Astrocyte (in vitro differentiated cells and primary cell): ENCODE measurements around the gene CACNA1D. TPM values are rescaled to one million over a fixed set of nuclear protein-coding genes. Genes with fewer than 3 reads are reported as not detected.

Source experiments
- DNase-seq: peaks from one replicate; pipeline ENCODE4 v3.0.0-alpha.2; 2010; ENCODE audit warnings: low read depth
- FAIRE-seq: peaks from 2 replicates; lab custom pipeline; 2011; peaks lifted over from hg19 to GRCh38; lab: Jason Lieb, UNC
- H2AFZ ChIP-seq: 2 replicates; pipeline ENCODE4 v1.6.0; 2012; ENCODE audit warnings: low read depth, low read length, inconsistent platforms
- H3K27ac ChIP-seq: 2 replicates; pipeline ENCODE4 v1.5.1; 2011; ENCODE audit warnings: low read depth, low read length, inconsistent platforms
- H3K27me3 ChIP-seq: 2 replicates; pipeline ENCODE4 v1.6.0; 2011; ENCODE audit warnings: low read length, inconsistent platforms; ENCODE audit not compliant: insufficient read depth
- H3K36me3 ChIP-seq: 2 replicates; pipeline ENCODE4 v1.5.1; 2011; ENCODE audit warnings: low read length, inconsistent platforms; ENCODE audit not compliant: insufficient read depth
- H3K4me1 ChIP-seq: 2 replicates; pipeline ENCODE4 v1.5.1; 2011; ENCODE audit warnings: low read length, inconsistent platforms; ENCODE audit not compliant: insufficient read depth
- H3K4me2 ChIP-seq: 2 replicates; pipeline ENCODE4 v1.6.0; 2012; ENCODE audit warnings: low read length, inconsistent platforms
- H3K4me3 ChIP-seq: 2 replicates; pipeline ENCODE4 v1.5.1; 2011; ENCODE audit warnings: low read depth, mild to moderate bottlenecking, low read length, inconsistent platforms; ENCODE audit not compliant: insufficient read depth
- H3K79me2 ChIP-seq: 2 replicates; pipeline ENCODE4 v1.6.0; 2012; ENCODE audit warnings: mild to moderate bottlenecking, low read length, inconsistent platforms; ENCODE audit not compliant: insufficient read depth
- H3K9ac ChIP-seq: 2 replicates; pipeline ENCODE4 v1.6.0; 2012; ENCODE audit warnings: mild to moderate bottlenecking, low read length, inconsistent platforms
- H3K9me3 ChIP-seq: 2 replicates; pipeline ENCODE4 v1.5.1; 2012; ENCODE audit warnings: low read depth, mild to moderate bottlenecking, low read length, inconsistent platforms; ENCODE audit not compliant: insufficient read depth
- H4K20me1 ChIP-seq: 2 replicates; pipeline ENCODE4 v1.6.0; 2012; ENCODE audit warnings: low read length, inconsistent platforms; ENCODE audit not compliant: insufficient read depth
- H3K27ac Mint-ChIP-seq: one replicate; pipeline ENCODE4 v1.8.0; 2021; ENCODE audit warnings: mild to moderate bottlenecking, mixed read lengths; ENCODE audit not compliant: unreplicated experiment
- H3K27me3 Mint-ChIP-seq: one replicate; pipeline ENCODE4 v1.8.0; 2021; ENCODE audit warnings: low read depth, mixed read lengths; ENCODE audit not compliant: unreplicated experiment
- H3K36me3 Mint-ChIP-seq: one replicate; pipeline ENCODE4 v1.8.0; 2021; ENCODE audit warnings: low read depth, mixed read lengths; ENCODE audit not compliant: unreplicated experiment
- H3K4me1 Mint-ChIP-seq: one replicate; pipeline ENCODE4 v1.8.0; 2021; ENCODE audit warnings: low read depth, mixed read lengths; ENCODE audit not compliant: unreplicated experiment
- H3K4me3 Mint-ChIP-seq: one replicate; pipeline ENCODE4 v1.8.0; 2021; ENCODE audit warnings: mild to moderate bottlenecking, moderate library complexity, mixed read lengths; ENCODE audit not compliant: unreplicated experiment
- H3K9me3 Mint-ChIP-seq: one replicate; pipeline ENCODE4 v1.8.0; 2021; ENCODE audit warnings: mild to moderate bottlenecking, mixed read lengths; ENCODE audit not compliant: unreplicated experiment
- CTCF ChIP-seq: IDR thresholded peaks from 2 replicates; pipeline ENCODE4 v1.5.1; 2011; ENCODE audit warnings: low read depth, mild to moderate bottlenecking, inconsistent platforms, low read length, moderate library complexity; ENCODE audit not compliant: insufficient read depth
- EZH2 ChIP-seq: IDR thresholded peaks from 2 replicates; pipeline ENCODE4 v1.6.1; 2012; ENCODE audit warnings: mild to moderate bottlenecking, low read length, inconsistent platforms; ENCODE audit not compliant: insufficient read depth
- total RNA-seq: library from RNA; stranded (reverse); gene quantifications from 2 replicates; pipeline ENCODE4 v1.2.1, GENCODE V29; 2021

The CACNA1D gene
- total RNA-seq, 1 donor from 2014 or later, result 0.41 TPM

- Histone ChIP-seq H3K4me1 (no peaks in the 10 kb centered on the region), H2AFZ (no peak overlapping the region), H3K79me2 (no peaks in the 10 kb centered on the region), H4K20me1 (no peaks in the 10 kb centered on the region), H3K4me2 (no peak overlapping the region), H3K4me3 (no peak overlapping the region), H3K9ac (no peak overlapping the region), H3K27ac (no peak overlapping the region), H3K36me3 (no peaks in the 10 kb centered on the region), H3K9me3 (no peaks in the 10 kb centered on the region), H3K27me3 (no peaks in the 10 kb centered on the region)
- H3K4me1 Mint-ChIP-seq, result peaks cover 1% of the 10 kb centered on the region
- peak; percentile 5 for DNase-seq
- H3K9me3 Mint-ChIP-seq, result no peaks in the 10 kb centered on the region
- H3K36me3 Mint-ChIP-seq, result no peaks in the 10 kb centered on the region
- peaks cover 16% of the 10 kb centered on the region for H3K27me3 Mint-ChIP-seq
- TF ChIP-seq EZH2, result no peak
- TF ChIP-seq CTCF, result no peak
- no peak overlapping the region for H3K27ac Mint-ChIP-seq
- H3K4me3 Mint-ChIP-seq, result no peak overlapping the region
- no peak for FAIRE-seq
Measured at GRCh38 chr3:53816425-53816824, 322.0 kb downstream of the CACNA1D start.

- H3K4me1 Mint-ChIP-seq, result peaks cover 6% of the 10 kb centered on the region
Measured at GRCh38 chr3:53817211-53817610, 322.8 kb downstream of the CACNA1D start.

More at GRCh38 chr3:53817211-53817610, 322.8 kb downstream of the CACNA1D start:
- H3K27me3 ChIP-seq, result no peaks in the 10 kb centered on the region
- no peaks in the 10 kb centered on the region for H4K20me1 ChIP-seq
- H3K9ac ChIP-seq, result no peak overlapping the region
- no peaks in the 10 kb centered on the region for H3K36me3 ChIP-seq
- Mint-ChIP-seq H3K27me3 (peaks cover 16% of the 10 kb centered on the region), H3K4me3 (no peak overlapping the region), H3K27ac (no peak overlapping the region), H3K36me3 (no peaks in the 10 kb centered on the region), H3K9me3 (no peaks in the 10 kb centered on the region)
- DNase-seq (no peak), FAIRE-seq (no peak)
- no peak overlapping the region for H3K4me3 ChIP-seq
- no peak overlapping the region for H3K27ac ChIP-seq
- no peak for TF ChIP-seq CTCF
- TF ChIP-seq EZH2, result no peak
- H3K4me1 ChIP-seq, result no peaks in the 10 kb centered on the region
- H3K4me2 ChIP-seq, result no peak overlapping the region
- H3K79me2 ChIP-seq, result no peaks in the 10 kb centered on the region
- no peak overlapping the region for H2AFZ ChIP-seq
- no peaks in the 10 kb centered on the region for H3K9me3 ChIP-seq
